HPDE6-E6E7 (cell line): ENCODE measurements around the gene STMN1.
A peak's percentile ranks its signal among the peaks of the same experiment; 100 is the strongest.

ENCODE experiments used
- DNase-seq: peaks from one replicate; pipeline ENCODE4 v3.0.0; 2011; ENCODE audit warnings: missing footprints; ENCODE audit errors: extremely low spot score

The STMN1 gene

DNA sequence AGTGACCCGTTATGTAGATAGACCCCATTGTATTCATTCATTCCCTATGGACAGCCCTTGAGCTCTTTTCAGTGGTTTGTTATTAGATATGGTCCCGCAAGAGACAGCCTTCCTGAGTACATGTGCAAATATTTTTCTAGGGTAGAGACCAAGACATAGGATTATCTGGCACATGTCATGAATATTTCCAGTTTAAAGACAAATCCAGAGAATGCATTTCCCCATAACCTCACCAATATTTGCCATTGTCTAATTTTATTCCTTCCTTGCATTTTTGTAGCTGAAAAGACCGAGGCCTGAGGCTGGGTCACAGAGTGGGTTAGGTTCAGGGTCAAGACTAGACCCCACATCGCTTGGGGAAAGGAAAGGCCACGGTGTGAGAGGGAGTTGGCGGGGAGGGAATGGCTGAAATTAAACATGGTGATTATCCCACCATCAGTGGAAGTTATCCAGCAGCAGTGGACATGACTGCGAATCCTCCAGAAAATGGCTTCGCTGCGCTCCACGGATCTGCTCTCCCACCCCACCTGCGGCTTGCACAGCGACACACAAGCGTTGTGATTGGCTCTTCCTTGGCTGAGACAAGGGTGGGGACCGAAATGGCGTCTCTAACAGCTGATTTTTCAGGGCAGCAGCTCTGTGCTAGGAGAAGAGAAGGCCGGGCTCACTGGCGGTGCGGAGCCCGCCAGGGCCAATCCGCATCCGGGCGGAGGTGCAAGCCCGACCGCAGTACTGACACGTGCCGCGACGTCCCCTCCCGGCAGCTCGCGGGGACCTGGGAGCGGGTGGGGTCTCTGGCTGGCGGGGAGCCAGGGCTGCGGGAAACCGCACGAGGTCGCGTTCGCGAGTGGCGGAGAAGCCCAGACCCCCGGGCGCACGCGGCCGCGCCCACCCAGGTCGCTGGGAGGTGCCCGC is 16.1 kb upstream of the STMN1 start:
- no peak for DNase-seq

DNA sequence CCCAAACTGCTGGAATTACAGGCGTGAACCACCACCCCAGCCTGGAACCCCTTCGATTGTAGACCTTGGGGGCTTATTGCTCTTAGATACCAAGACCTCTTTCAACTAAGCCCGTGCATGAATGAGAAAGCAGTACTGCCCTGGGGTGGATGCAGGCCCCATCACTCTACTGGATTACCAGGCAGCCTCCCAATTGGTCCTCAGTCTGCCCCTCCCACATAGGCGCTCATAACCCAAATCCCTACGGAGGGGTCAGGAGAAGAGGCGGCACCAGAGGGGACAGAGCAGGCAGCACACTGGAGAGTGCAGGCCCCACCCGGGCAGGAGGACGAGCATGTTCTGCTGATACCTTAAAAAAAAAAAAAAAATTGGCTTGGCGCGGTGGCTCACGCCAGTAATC is 12.4 kb upstream of the STMN1 start:
- no peak for DNase-seq

DNA sequence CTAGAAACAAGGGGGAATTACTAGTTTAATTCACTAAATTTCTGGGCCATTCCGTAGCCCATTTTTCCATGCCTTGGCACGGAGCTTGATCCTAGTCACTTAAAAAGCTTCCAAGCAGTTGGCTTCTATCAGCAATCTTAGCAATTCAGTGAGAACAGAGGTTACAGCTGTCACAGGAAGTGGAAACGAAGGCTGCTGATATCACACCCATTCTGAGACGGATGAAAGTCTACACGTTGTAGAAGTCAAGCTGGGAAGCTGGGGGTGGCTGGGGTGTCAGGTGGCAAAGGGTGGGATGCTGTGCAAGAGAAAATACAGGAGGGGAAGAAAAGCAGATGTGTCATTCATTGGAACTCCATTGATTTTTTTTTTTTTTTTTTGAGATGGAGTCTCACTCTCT is 11.8 kb upstream of the STMN1 start:
- no peak for DNase-seq

DNA sequence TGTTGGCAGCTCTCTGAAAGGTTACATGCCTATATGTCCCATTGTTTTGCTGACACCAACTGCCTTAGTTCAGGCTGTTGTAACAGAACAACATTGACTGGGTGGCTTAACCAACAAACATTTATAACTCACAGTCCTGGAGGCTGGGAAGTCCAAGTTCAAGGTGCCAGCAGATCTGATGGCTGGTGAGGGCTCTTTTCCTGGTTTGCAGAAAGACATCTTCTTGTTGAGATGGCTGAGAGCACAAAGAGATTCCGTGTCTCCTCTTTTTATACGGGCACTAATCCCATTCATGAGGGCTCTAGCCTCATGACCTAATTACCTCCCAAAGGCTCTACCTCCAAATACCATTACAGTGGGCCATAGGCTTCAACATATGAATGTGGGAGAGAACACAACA is 10.2 kb upstream of the STMN1 start:
- no peak for DNase-seq

DNA sequence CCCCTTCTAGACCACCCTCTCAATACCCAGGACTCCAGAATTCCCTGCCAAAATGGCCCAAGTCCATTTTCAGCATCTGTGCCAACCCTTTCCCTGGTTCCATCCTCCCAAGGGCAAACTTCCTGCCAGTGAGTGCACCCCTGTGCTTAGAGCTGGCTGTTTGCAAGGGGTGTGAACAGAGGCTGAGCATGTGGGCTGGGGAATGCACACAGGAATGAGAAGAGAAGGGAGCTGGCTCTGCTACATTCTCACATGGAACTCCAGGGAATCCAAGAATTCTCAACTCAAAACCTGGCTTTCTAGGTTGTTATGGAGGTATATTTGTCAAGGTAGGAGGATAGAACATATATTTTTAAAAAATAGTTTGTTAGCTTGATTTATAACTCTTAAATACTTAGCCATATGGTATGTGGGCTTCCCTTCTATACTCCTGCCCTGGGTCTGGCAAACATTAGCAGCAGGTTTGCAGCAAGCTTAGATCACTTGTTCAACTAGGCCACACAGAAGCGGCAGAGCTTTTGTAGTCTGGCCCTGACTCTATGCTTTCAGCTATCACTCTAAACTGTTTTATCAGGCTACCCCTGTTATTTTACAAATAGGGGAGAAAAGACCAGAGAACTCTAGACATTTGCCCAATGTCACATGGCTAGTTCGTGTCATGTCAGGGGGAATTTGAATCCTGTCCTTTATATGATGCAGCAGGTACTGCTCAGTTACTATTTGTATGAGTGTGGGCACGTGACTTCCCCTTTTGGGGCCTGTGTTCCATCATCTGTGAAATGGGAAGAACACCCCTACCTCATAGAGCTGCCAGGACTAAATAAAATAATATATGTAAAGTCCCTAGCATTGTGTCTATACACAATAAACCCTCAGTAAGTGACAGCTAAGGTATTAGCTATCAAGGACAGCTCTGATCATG is 8.1 kb upstream of the STMN1 start:
- DNase-seq = no peak

DNA sequence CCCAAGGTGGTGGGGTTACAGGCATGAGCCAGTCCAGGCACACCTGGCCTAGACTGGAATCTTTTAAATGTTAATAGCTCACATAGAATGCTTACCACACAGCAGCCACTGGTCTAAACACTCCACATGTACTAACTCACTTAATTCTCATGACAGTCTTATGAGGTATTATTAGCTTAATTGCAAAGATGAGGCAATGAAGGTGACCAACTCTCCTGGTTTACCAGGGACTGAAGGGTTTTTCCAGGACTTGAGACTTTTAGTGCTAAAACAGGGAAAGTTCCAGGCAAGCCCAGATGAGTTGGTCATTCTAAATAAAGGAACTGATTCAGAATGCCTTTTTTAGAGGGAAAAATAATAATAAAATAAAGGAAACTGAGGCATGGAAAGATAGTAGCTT is 7.0 kb upstream of the STMN1 start:
- no peak for DNase-seq

DNA sequence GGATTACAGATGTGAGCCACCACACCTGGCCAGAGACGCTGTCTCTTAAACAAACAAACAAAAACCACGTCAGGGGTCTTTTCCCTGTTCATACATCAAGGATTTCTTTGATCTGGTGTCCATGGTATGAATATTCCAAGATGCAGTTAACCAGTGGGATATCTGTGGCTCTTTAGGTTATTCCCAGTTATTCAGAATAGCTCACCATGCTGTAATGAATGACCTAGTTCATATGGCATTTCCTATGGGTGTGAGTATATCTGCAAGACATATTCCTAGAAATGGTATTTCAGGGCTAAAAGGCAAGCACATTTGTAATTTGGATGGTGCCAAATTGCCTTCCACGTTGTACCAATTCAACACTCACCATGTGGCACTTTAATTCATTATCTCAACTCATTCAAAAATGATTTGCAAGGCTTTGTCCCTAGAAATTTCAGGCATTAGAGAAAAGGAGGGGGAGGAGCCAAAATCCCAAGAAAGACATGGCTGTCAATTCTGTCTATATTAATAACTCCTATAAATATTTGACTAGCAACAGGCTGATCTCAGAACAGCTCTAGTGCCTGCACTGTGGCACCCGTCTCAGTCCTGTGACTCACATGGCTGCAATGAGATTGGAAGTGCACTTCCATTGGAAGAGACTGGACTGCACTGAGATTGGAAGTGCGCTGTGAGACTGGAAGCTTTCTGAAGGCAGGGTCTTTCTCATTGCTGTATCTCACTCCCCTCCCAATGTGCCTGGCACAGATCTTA is 6.0 kb upstream of the STMN1 start:
- DNase-seq = no peak

DNA sequence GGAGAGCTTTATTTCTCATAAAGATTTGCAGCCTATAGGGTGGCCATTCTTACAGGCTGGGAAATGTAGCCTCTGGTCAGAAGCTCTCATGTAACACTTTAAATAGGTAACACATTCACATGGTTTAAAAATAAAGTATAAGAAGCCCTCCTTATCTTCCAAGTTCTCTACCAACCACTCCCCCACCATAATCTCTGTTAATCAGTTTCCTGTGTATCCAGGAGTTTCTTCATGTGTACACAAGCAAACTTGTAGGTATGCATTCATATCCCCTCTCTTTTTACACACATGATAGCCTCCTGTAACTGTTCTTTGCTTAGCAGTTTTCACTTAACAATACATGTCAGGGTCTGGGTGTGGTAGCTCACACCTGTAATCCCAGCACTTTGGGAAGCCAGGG is 4.9 kb upstream of the STMN1 start:
- DNase-seq = no peak

DNA sequence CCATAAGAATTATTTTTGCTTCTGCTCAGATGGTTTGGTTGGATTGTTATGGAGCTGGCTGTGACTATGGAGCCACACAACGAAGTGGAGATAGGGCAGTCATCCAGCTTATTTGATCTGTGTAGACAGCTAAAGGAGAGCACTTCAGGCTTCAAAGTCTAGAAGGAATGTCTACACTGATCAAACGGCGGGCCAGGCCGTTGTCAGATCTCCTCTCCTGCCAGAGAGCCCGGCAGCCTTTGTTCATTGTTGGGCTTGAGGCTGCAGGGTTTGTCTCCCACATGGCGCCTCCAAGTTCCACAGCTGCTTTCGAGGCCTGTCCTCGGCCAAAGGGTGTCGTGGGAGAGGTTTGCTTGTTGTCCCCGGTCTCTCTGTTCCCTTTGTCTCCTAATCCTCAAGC is 2.8 kb upstream of the STMN1 start:
- no peak for DNase-seq

DNA sequence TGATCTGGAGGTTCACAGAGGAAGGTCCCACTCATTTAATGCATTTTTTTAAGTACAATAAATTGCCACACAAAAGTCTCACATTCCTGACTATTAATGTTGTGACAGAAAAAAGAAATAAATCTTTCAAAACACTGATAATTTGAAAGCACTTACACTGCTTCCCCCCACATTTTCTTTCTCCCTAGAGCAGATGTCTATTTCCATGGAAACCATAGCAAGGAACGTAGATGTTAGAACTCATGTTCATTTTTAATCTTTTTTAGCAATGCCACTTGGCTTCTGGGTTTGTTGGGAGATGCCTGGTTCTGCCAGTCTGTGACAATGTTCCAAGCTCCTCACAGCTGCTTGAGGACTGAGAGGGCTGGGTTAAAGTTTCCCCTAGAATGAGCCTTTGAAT is 1.9 kb upstream of the STMN1 start:
- no peak for DNase-seq

DNA sequence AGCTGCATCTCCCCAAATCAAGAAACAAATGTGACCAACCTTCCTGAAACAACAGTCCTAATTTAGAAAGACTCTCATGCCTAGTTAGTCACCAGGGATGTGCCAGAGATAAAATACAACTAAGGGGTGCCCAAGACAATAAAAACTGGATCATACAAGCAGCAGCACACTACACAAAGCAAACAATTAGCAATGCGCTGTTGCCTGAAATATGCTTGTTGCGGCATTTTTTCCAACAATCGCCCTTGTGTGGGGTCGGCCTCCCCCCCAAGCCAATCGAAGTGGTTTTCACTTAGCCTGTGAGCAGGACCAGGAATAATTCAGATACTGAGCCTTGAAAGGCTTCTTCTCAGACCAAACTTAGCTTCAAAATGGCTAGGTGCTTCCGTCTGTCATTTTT is 1.4 kb upstream of the STMN1 start:
- DNase-seq = no peak

DNA sequence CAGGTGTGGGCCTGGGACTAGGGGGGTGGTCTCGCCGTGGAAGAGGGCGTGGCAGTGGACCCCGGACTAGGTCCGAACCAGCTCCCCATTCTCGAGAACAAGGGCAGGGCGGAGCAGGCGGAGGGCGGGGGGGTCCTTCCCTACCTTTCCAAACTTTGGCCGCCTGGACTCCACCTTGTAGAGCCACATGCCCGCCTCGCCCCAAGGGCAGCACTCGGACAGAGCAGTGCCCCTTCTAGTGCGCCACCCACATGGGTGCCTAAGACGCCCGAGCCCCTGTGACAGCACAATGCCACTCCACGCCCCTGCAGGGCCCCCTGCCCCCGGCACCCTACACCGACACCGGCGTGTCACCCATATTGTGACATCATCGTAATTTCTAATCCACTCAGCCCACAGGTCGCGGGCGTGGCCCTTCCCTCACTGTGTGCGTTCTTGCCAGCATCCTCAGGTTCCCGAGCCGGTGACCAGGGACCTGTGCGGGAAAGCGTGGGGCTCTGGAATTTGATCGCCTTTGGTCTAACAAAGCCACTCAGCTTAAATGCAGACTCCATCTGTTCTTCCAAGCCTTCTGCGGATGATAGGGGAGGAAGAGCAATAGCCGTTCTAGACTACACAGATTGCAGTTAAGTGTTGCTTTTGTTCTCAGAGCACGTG is 553 bp upstream of the STMN1 start:
- DNase-seq = no peak

DNA sequence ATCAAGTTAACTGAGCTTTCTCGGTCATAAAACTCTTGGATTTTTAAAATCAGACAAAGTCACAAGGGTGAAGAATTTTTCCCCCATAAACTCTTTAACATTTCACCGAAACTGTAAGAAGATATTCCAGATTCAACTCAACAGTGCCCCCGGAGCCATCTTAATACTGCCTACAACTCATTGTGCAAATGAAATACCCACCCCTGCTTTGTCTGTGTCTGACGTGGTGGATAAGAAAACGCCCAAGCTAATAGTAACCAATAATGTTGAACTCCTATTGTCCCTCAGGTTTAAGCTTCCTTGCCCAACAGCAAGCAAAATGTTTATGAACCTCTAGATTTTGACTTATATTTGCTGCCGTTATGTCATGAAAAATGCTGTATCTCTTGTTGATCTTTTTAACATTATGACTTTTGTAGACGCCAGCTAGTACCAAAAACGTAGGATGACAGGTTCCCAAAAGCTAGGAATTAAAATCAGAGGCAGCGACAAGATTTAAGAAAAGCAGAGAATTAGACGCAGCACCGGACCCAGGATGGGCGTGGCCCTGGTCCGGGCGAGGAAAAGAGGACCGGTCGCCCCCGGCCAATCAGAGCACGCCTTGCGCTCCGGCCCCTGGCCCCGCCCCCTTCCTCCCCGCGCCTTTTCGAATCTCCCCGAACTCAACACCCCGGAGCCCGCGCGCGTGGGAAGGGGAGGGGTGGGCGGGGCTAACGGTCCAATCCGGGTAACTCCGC is 1.1 kb downstream of the STMN1 start:
- peak; percentile 88 for DNase-seq

DNA sequence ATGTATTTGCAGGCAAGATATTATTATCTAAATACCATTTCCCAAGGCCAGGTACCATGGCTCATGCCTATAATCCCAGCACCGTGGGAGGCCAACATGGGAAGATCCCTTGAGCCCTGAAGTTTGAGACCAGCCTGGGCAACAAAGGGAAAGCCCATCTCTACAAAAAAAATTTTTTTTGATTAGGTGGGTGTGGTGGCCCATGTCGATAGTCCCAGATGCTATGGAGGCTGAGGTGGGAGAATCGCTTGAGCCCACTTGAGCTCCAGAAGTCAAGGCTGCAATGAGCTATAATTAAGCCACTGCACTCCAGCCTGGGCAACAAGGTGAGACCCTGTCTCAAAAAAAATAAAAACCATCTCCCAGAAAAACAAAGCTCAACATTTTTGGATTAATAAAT is 2.2 kb downstream of the STMN1 start:
- DNase-seq = no peak

DNA sequence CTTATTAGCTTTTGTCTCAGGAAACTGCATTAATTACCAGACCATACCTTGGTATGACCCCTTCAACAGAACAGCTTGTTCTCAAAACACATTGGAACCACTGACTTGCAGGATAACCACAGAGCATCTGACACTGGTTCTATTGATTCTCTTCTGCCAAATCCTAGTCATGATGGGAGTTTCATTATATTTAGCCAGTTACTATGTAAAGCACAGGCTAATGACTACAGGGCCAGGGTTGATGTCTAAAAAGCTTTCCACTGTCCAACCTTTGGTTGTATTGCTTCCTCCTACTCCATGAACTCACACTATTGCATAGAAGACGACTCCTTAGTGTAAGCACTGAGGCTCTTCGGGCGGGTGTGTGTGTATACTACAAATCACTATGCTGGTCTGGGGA is 3.8 kb downstream of the STMN1 start:
- DNase-seq = no peak

DNA sequence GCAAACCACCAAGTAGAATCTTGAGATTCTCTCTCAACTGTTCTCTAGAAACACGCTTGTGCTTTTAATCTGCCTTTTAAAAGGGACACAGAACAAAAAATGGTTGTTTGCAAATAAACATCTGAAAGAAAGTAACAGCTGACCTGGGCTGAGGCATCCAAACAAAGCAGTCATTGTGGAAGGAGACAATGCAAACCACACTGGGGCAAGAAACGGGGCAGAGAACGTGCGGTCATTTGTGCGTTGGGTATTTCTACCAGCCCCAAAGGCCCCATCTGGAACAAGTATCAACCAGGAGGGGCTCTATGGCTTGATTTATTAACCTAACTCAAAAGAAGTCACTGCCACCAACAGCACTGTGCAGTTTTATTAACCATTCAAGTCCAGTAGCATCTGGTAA is 6.0 kb downstream of the STMN1 start:
- DNase-seq = no peak

DNA sequence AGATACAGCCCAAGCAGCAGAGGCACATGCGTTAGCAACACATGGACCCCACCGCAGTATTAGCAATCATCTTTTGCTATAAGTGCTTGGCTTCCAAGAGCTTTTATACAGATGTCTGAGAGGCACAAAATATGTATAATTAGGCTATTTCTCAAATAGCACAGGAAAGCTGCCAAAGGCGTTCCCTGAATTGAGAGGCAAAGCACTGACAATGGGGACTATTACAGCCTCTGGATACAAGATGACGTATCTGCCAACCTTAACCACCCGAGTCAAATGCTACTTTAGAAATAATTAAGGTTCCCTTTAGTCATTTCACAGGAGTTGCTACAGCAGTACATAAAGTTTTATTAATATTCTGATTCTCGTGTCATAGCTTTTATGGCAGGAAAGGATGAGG is 6.4 kb downstream of the STMN1 start:
- DNase-seq = no peak

DNA sequence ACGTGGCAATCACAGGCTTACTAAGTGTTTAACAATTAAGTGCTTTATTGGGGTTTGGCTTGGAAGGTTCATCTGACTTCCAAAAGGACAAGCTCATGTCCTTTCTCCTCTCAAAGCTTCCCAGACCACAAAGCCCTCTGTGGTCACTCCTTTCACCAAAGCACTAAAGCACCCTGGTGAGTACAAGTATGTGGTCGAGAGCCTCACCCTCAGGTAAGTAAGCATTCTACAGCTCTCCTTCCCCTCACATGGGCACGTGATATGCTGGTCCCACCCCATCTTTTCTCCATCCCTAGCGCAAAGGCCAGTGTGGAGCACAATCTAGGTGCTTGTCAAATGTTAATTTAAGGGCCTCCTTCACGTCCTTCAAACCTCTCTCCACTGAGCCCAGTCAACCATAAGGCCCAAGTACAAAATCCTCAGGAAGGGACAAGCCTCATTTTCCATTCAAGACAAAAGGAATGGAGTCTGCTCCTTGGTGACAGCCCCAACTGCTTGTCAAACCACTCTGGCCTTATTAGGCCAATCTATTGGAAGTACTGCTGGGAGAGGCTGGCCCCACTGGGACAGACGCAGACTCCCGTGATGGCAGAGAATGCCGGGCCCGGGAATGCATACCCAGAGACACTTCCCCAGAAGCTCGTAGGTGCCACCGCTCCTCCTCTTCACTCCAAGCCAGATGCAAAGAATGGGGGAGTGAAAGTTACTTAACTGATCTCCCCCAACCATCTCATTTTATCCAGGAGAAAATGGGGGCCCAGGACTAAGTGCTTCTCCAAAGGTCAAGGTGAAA is 7.8 kb downstream of the STMN1 start:
- DNase-seq = no peak

DNA sequence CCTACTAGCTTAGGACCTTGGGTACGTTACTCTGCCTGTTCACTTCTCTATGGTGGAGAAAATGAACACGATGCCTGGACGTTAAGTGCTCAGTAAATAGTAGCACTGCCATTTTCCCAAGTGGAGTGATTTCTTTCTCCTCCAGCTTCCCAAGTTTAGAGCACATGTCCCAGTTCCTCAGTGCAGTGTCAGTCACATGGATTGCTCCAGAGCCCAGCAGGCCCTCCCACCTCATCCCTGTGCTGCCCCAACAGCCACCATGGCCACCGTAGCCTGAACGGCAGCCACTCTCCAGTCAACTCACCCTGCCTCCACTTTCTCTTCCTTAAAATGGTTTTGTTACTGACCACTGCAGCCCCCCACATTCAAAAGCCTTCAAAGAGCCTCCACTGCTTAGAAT is 8.5 kb downstream of the STMN1 start:
- DNase-seq = no peak

DNA sequence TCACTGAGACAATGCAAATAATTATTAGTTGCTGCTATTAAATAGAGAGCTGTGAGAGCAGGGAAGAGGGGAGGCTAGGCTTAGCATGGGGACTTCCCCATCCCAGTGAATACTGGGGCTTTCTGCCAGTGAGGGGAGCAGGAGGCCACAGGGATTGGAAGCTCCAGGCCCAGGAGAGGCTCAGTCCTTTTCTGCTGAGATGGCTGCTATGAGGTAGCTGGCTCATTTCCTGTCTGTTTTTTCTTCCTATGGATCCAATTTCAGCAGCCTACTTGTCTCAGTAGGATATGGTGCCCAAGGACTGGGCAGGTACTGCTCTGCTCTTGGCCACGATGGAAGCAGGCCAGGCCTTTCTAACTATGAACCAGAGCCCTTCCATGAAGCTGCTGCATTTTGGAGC is 10.0 kb downstream of the STMN1 start:
- no peak for DNase-seq
